Transverse colon (tissue), 4 donors: ENCODE data around the gene CAMK2D. TPM values are rescaled to one million over a fixed set of nuclear protein-coding genes. Genes with fewer than 3 reads are reported as not detected.

Source experiments
- DNase-seq: peaks from one replicate; pipeline ENCODE4 v3.0.0-alpha.2; 2019
- H3K27ac ChIP-seq, 4 donors: fragments of 200-600 bp; sonication (generic); 2 replicates each; pipeline ENCODE4 v1.5.1; 2016 to 2018; ENCODE audit warnings: inconsistent platforms in 4 of 4
- H3K27me3 ChIP-seq: fragments of 200-600 bp; sonication (generic); 2 replicates; pipeline ENCODE4 v1.5.1; 2017; ENCODE audit warnings: inconsistent platforms
- H3K36me3 ChIP-seq, 4 donors: fragments of 200-600 bp; sonication (generic); 2 replicates each; pipeline ENCODE4 v1.5.1; 2017 to 2019; ENCODE audit warnings: inconsistent platforms in 4 of 4
- H3K4me1 ChIP-seq, 4 donors: fragments of 200-600 bp; sonication (generic); 2 replicates each; pipeline ENCODE4 v1.5.1; 2017 to 2020; ENCODE audit warnings: inconsistent platforms in 4 of 4
- H3K4me3 ChIP-seq, 4 donors: fragments of 200-600 bp; sonication (generic); 1 replicate in 1 of 4; 2 replicates in 3 of 4; pipeline versions ENCODE4 v1.5.1 to v1.6.1; 2017 to 2019; ENCODE audit warnings: inconsistent platforms in 4 of 4
- H3K9me3 ChIP-seq, 2 donors: fragments of 200-600 bp; sonication (generic); 2 replicates each; pipeline ENCODE4 v1.5.1; 2017 to 2019; ENCODE audit warnings: inconsistent platforms in 2 of 2
- EP300 ChIP-seq: sonication (generic); formaldehyde crosslinking; IDR thresholded peaks from one replicate; pipeline ENCODE4 v1.6.1; 2017; ENCODE audit warnings: antibody characterized with exemption, low read depth
- POLR2A ChIP-seq: fragments of 450-650 bp; IDR thresholded peaks from one replicate; pipeline ENCODE4 v1.6.1; 2016; ENCODE audit warnings: antibody characterized with exemption, mild to moderate bottlenecking, moderate library complexity
- POLR2AphosphoS5 ChIP-seq, 3 donors: sonication (generic); formaldehyde crosslinking; IDR thresholded peaks; one replicate each; pipeline ENCODE4 v1.6.1; 2016; ENCODE audit warnings: antibody characterized with exemption in 3 of 3
- WGBS, 2 donors: methylation state at CpG; one replicate each; pipeline ENCODE4 v1.1.5; 2018; ENCODE audit warnings: low coverage in 1 of 2; 5-methylcytosine and 5-hydroxymethylcytosine counted together
- in situ Hi-C, 4 donors: fragments of 200-750 bp; cut with MboI; loops; one replicate each; pipeline versions ENCODE4 v1.15.0 to v1.15.1; 2017; ENCODE audit warnings: low sequenced_read_pairs in 3 of 4, low pct_ligation_motif_present in 1 of 4, low pct_unique_long_range_greater_than_20kb in 1 of 4
- intact Hi-C: fragments of 100-400 bp; cut with DNase I; formaldehyde crosslinking; loops from one replicate; pipeline ENCODE4 v1.15.1; 2023; ENCODE audit warnings: low total_unique reads
- total RNA-seq, 4 donors: library from RNA; depleted of rRNA; stranded (reverse); fragments of >200 nt; gene quantifications; one replicate each; pipeline ENCODE4 v1.1.0, GENCODE V29; 2016
- TF ChIP-seq, protein P1 (sequence below), 5 experiments: fragments of 200-600 bp in 3 of 5; fragments of 450-650 bp in 2 of 5; sonication (generic) in 3 of 5; IDR thresholded peaks; 1 replicate in 2 of 5; 2 replicates in 3 of 5; pipeline ENCODE4 v1.5.1; 2016 to 2017; ENCODE audit warnings: antibody characterized with exemption in 5 of 5, inconsistent platforms in 3 of 5, mild to moderate bottlenecking in 2 of 5, moderate library complexity in 1 of 5

Gene CAMK2D
- total RNA-seq, 4 donors from 2014 or later, result 54.5 to 107 (median 84.7) TPM

DNA sequence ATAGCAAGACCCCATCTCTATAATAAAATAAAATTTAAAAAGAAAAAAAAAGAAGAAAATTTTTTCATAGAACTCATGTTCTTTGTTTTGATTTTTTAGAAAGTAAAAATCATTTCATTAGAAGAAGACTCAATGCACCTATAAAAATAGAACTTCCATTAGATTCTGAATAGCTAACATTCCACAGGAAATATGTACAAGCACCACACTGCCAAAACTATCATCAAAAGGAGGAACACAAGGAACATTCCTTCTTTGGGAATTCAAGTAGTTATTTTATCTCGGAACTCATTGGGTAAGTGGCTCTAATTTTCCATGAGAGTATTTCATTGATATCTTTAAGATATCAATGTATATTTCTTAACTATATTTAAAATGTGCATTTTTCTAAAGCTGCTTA is 157.6 kb downstream of the CAMK2D start:
- Histone ChIP-seq H3K36me3 (no peaks in the 10 kb centered on the region), H3K9me3 (no peaks in the 10 kb centered on the region), H3K27me3 (no peaks in the 10 kb centered on the region), H3K4me1 (peaks cover 0 to 3% (median 0%) of the 10 kb centered on the region in 4 donors), H3K27ac (no peak overlapping the region), H3K4me3 (no peak overlapping the region)
- no peak for DNase-seq
- intact Hi-C loops (no loop called here), in situ Hi-C loops (no loop called here)
- TF ChIP-seq, protein P1, sequence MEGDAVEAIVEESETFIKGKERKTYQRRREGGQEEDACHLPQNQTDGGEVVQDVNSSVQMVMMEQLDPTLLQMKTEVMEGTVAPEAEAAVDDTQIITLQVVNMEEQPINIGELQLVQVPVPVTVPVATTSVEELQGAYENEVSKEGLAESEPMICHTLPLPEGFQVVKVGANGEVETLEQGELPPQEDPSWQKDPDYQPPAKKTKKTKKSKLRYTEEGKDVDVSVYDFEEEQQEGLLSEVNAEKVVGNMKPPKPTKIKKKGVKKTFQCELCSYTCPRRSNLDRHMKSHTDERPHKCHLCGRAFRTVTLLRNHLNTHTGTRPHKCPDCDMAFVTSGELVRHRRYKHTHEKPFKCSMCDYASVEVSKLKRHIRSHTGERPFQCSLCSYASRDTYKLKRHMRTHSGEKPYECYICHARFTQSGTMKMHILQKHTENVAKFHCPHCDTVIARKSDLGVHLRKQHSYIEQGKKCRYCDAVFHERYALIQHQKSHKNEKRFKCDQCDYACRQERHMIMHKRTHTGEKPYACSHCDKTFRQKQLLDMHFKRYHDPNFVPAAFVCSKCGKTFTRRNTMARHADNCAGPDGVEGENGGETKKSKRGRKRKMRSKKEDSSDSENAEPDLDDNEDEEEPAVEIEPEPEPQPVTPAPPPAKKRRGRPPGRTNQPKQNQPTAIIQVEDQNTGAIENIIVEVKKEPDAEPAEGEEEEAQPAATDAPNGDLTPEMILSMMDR (IDR thresholded peaks at IDR 0.05), result no peak
- TF ChIP-seq POLR2AphosphoS5 (IDR thresholded peaks at IDR 0.05), result no peak
- no peak for TF ChIP-seq POLR2A
- no peak for TF ChIP-seq EP300
- WGBS, 2 donors, result 76 to 78% methylated on average over 1 of the region's 1 CpG

DNA sequence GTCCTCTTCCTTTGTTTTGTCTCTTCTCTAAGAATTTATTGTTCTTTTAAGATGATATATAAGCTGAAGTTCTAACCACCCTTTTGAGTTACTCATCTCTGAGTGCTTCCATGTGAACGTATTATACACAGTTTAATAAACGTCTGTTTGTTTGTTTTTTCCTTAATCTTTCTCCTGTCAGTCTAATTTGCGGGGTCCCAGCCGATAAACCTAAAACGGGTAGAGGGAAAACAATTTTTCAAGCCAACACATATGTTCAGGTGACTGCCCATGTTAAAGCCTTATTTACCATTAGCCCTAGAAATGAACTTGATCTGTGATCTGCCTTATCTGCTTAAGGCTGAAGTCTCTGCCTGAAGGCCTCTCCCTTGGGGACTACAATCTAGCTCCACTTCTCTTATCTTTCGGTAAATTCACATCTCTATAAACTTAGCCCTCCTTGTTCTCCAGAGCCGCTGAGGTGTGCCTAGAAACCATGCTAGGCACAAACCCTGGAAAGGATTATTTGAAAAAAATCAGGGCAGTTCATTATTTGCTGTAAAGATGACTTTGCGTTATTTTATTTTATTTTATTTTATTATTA is 158.8 kb downstream of the CAMK2D start:
- DNase-seq, result no peak
- Histone ChIP-seq H3K27me3 (no peaks in the 10 kb centered on the region), H3K4me3 (no peak overlapping the region), H3K4me1 (peaks cover 0 to 6% (median under 1%) of the 10 kb centered on the region in 4 donors), H3K36me3 (no peaks in the 10 kb centered on the region), H3K9me3 (no peaks in the 10 kb centered on the region), H3K27ac (no peak overlapping the region)
- no peak for TF ChIP-seq EP300
- TF ChIP-seq, protein P1 (IDR thresholded peaks at IDR 0.05), result no peak
- no peak for TF ChIP-seq POLR2A
- TF ChIP-seq POLR2AphosphoS5 (IDR thresholded peaks at IDR 0.05), result no peak
- WGBS, 2 donors, result 76 to 84% methylated on average over 8 of the region's 8 CpGs
- in situ Hi-C loops (no loop called here), intact Hi-C loops (no loop called here)

DNA sequence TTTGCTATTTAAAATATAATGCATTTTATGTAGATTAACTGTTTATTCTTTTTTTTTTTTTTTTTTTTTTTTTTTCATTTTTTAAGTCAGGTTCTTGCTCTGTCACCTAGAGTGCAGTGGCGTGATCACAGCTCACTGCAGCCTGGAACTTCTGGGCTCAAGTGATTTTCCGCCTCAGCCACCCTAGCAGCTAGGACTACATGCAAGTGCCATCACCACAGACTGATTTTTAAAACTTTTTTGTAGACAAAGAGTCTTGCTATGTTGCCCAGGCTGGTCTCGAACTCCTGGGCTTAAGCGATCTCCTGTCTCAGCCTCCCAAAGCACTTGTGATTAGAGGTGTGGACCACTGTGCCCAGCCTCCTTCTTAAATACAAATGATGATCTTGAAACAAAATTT is 159.9 kb downstream of the CAMK2D start:
- in situ Hi-C loops (no loop called here), intact Hi-C loops (no loop called here)
- Histone ChIP-seq H3K9me3 (no peaks in the 10 kb centered on the region), H3K4me1 (peaks cover 0 to 12% (median 4%) of the 10 kb centered on the region in 4 donors), H3K27ac (no peak overlapping the region), H3K27me3 (no peaks in the 10 kb centered on the region), H3K36me3 (no peaks in the 10 kb centered on the region), H3K4me3 (no peak overlapping the region)
- WGBS, 2 donors, result 86 to 100% methylated on average over 2 to 4 of the region's 4 CpGs
- no peak for DNase-seq
- TF ChIP-seq, protein P1 (IDR thresholded peaks at IDR 0.05), result no peak
- TF ChIP-seq POLR2A (no peak), POLR2AphosphoS5 (IDR thresholded peaks at IDR 0.05) (no peak), EP300 (no peak)

DNA sequence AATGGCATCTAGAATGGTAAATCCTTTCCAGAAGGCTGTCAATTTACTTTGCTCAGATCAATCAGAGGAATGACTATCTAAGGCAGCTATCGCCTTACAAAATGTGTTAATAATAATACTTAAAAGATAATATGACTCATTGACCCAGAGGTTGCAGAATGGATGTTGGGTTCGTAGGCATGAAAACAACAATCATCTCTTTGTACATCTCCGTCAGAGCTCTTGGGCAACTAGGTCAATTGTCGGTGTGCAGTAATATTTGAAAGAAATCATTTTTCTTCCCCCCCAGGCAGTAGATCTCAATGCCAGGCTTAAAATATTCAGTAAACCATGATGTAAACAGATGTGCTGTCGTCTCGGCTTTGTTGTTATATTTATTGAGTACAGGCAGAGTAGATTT is 165.1 kb downstream of the CAMK2D start:
- no peaks in the 10 kb centered on the region for H3K27me3 ChIP-seq
- in situ Hi-C loops (no loop called here), intact Hi-C loops (no loop called here)
- DNase-seq, result no peak
- no peak for TF ChIP-seq POLR2AphosphoS5 (IDR thresholded peaks at IDR 0.05)
- TF ChIP-seq, protein P1 (IDR thresholded peaks at IDR 0.05), result no peak
- no peak for TF ChIP-seq EP300
- H3K9me3 ChIP-seq, result no peaks in the 10 kb centered on the region
- no peak overlapping the region for H3K4me3 ChIP-seq
- no peak overlapping the region for H3K27ac ChIP-seq
- no peaks in the 10 kb centered on the region for H3K36me3 ChIP-seq
- H3K4me1 ChIP-seq, result peaks cover 0 to 9% (median 4%) of the 10 kb centered on the region in 4 donors
- WGBS, 2 donors, result 95 to 97% methylated on average over 6 of the region's 6 CpGs
